ENCODE results near the gene INTS3.
"Not testable (repeated sequence)": the region's sequence is repeated elsewhere in the genome, so short reads cannot be mapped to it uniquely, and the experiment has no call there.

The INTS3 gene

DNA sequence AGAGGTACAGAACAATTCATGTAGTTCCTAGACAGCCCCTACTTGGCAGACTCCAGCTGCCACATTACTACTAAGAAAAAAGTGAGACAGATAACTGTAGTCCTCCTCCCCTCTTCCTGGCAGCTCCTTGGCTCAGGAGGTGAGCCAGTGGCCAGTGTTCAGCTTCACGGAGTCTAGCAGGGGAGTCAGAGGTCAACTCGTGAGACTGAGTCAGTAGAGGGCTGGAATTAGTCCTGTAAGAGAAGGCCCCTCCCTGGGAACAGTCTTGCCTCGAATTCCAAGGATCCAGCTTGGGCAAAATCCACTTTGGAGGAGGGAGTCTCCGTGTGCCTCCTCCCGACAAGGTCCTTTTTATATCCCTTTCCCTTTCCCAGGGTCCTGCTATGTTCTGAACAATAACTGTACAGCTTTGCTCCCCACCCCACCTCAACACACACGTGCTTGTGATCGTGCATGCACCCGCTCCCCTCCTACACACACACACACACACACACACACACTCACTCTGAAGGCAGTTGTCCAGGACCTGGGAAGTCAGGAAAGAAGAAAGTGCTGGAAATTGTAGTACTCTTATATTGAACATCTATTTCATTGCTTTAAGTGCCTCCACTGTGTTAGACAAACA is 24.8 kb downstream of the INTS3 start:
- DNase-seq, result no peak
- Histone ChIP-seq H3K36me3 (ENCODE audit: control insufficient read depth, insufficient read depth, low read length) (peaks cover 61% of the 10 kb centered on the region), H3K4me1 (ENCODE audit: control insufficient read depth, insufficient read depth, low read length, poor library complexity, severe bottlenecking) (no peaks in the 10 kb centered on the region), H3K9me3 (ENCODE audit: control insufficient read depth, low read length) (no peaks in the 10 kb centered on the region), H3K27me3 (replicated peaks; ENCODE audit: control insufficient read depth, insufficient read depth, low read length, poor library complexity, severe bottlenecking) (no peaks in the 10 kb centered on the region), H3K27ac (ENCODE audit: insufficient read depth, low read length, poor library complexity, severe bottlenecking) (no peak overlapping the region), H3K4me3 (ENCODE audit: insufficient read depth, low read depth, low read length, poor library complexity, severe bottlenecking) (no peak overlapping the region)

DNA sequence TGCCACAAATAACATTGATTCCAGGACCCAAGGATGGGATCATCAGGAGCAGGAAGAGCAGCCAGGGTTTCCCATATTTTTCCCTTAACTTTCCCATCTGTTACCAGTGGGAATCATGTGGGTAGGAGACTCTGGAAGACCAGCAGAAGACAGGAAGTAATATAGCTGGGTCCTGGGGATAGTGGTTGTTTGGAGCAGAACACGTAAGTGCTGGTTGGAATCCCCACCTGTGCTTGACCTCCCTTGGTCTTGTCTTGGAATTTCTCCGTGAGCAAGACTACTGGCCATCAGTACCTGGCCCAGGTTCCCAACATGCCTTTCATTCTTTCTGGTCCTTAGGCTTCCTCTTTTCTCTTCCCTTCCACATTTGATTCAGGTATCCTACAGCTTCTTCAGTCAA is 26.4 kb downstream of the INTS3 start:
- Histone ChIP-seq H3K27ac (ENCODE audit: insufficient read depth, low read length, poor library complexity, severe bottlenecking) (no peak overlapping the region), H3K4me3 (ENCODE audit: insufficient read depth, low read depth, low read length, poor library complexity, severe bottlenecking) (no peak overlapping the region), H3K27me3 (replicated peaks; ENCODE audit: control insufficient read depth, insufficient read depth, low read length, poor library complexity, severe bottlenecking) (no peaks in the 10 kb centered on the region), H3K9me3 (ENCODE audit: control insufficient read depth, low read length) (no peaks in the 10 kb centered on the region), H3K36me3 (ENCODE audit: control insufficient read depth, insufficient read depth, low read length) (peaks cover 62% of the 10 kb centered on the region), H3K4me1 (ENCODE audit: control insufficient read depth, insufficient read depth, low read length, poor library complexity, severe bottlenecking) (no peaks in the 10 kb centered on the region)
- no peak for DNase-seq

DNA sequence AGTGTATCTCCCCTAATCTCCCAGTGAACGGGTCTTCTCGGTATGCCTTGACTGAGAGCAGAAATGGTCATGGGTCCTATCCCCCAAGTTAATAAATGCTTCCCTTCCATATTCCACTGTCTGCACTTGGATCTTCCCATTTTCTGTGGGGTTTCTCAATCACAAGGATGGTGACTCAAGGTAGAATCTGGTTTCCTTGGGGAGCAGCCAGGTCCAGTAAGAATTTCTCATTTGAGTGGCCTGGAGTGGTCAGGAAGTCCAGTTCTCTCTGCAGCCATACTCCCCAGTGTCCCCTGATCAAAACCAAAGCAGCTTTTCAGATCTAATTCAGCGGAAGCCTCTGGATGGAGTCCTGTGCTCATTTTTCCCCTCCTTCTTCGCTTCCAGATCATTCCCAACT is 32.6 kb downstream of the INTS3 start:
- no peak for DNase-seq
- no peaks in the 10 kb centered on the region for H3K4me1 ChIP-seq (ENCODE audit: control insufficient read depth, insufficient read depth, low read length, poor library complexity, severe bottlenecking)
- peaks cover 42% of the 10 kb centered on the region for H3K36me3 ChIP-seq (ENCODE audit: control insufficient read depth, insufficient read depth, low read length)
- no peaks in the 10 kb centered on the region for H3K27me3 ChIP-seq (replicated peaks; ENCODE audit: control insufficient read depth, insufficient read depth, low read length, poor library complexity, severe bottlenecking)
- no peaks in the 10 kb centered on the region for H3K9me3 ChIP-seq (ENCODE audit: control insufficient read depth, low read length)
- no peak overlapping the region for H3K27ac ChIP-seq (ENCODE audit: insufficient read depth, low read length, poor library complexity, severe bottlenecking)
- no peak overlapping the region for H3K4me3 ChIP-seq (ENCODE audit: insufficient read depth, low read depth, low read length, poor library complexity, severe bottlenecking)

DNA sequence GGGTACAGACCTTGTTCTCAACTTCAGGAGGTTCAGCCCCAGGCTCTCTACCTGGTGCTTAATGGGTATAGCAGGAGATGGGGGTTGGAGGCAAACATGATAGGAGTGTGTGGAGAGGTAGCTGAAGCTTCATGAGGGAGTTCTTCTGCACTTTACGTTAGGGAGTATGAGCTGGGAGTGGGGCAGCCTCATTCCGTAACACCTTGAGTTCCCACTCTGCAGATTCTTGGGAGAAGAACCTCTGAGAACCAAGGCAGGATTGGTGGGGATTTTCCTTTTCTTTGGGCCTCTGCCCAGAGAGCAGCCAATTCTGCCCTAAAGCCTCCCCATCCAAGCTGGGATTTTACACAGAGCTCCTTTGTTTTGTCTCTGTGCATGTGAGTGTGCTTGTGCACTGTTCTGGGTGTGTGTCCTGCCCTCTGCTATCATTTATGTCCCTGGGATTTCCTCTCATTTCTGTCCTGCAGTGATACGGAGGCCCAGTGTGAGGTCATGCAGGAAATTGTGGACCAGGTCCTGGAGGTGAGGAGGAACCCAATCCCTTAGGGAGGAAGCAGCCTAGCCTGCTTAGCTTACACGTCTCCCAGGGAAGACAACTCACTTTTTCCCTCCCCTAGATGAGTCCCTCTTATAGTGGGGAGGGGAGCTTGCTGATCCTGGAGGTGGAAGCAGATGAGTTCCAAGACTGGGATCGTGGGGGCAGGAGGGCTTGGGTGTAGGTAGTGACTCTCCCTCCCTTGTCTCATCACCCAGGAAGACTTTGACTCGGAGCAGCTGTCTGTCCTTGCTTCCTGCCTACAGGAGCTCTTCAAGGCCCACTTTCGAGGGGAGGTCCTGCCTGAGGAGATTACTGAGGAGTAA is 35.7 kb downstream of the INTS3 start:
- H3K36me3 ChIP-seq (ENCODE audit: control insufficient read depth, insufficient read depth, low read length), result peaks cover 42% of the 10 kb centered on the region
- H3K27me3 ChIP-seq (replicated peaks; ENCODE audit: control insufficient read depth, insufficient read depth, low read length, poor library complexity, severe bottlenecking), result no peaks in the 10 kb centered on the region
- no peaks in the 10 kb centered on the region for H3K4me1 ChIP-seq (ENCODE audit: control insufficient read depth, insufficient read depth, low read length, poor library complexity, severe bottlenecking)
- H3K9me3 ChIP-seq (ENCODE audit: control insufficient read depth, low read length), result no peaks in the 10 kb centered on the region
- no peak overlapping the region for H3K4me3 ChIP-seq (ENCODE audit: insufficient read depth, low read depth, low read length, poor library complexity, severe bottlenecking)
- DNase-seq, result no peak
- H3K27ac ChIP-seq (ENCODE audit: insufficient read depth, low read length, poor library complexity, severe bottlenecking), result no peak overlapping the region

DNA sequence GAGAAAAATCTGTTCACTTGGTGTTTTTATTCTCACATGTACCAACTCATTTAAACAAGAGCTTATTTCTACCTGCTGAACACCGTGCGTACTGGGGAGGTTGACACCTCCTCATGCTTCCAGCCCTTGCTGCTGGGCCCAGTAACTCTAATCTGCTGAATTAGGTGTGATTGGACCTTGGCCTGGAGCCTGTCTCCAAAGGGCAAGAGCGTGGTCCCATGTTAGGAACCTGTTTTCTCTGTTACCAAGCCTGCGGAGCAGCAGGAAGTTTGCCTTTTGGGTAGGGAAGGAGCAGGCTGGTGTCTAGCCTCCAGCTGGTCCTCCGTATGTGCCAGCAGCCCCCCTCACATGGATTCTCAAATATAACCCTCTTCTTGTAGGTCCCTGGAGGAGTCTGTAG is 36.5 kb downstream of the INTS3 start:
- Histone ChIP-seq H3K27me3 (replicated peaks; ENCODE audit: control insufficient read depth, insufficient read depth, low read length, poor library complexity, severe bottlenecking) (no peaks in the 10 kb centered on the region), H3K4me1 (ENCODE audit: control insufficient read depth, insufficient read depth, low read length, poor library complexity, severe bottlenecking) (no peaks in the 10 kb centered on the region), H3K27ac (ENCODE audit: insufficient read depth, low read length, poor library complexity, severe bottlenecking) (no peak overlapping the region), H3K9me3 (ENCODE audit: control insufficient read depth, low read length) (no peaks in the 10 kb centered on the region), H3K4me3 (ENCODE audit: insufficient read depth, low read depth, low read length, poor library complexity, severe bottlenecking) (no peak overlapping the region), H3K36me3 (ENCODE audit: control insufficient read depth, insufficient read depth, low read length) (peaks cover 42% of the 10 kb centered on the region)
- DNase-seq, result no peak

DNA sequence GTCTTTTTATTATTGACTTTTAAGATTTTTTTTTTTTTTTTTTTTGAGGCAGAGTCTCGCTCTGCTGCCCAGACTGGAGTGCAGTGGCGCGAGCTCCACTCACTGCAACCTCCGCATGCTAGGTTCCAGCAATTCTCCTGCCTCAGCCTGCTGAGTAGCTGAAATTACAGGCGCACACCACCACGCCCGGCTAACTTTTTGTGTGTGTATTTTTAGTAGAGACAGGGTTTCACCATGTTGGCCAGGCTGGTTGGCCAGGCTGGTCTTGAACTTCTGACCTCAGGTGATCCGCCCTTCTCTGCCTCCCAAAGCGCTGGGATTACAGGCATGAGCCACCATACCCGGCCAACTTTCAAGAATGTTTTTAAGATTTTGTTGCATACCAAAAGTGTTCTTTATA is 38.8 kb downstream of the INTS3 start:
- H3K27ac ChIP-seq (ENCODE audit: insufficient read depth, low read length, poor library complexity, severe bottlenecking), result not testable (repeated sequence)

DNA sequence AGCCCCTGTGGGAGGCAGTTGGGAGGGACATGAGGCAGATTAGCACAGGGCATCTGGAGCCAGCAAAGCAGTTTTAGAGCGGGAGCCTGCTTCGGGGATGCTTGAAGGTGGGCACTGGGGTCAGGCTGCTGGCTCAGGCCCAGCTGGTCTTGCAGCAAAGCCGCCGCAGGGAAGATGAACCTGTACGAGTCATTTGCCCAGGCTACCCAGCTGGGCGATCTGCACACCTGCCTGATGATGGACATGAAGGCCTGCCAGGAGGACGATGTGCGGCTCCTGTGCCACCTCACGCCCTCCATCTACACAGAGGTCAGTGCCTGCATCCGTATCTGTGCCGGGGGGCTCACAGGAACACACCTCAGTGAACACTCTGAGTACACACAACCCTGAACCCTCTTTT is 39.7 kb downstream of the INTS3 start:
- Histone ChIP-seq H3K36me3 (ENCODE audit: control insufficient read depth, insufficient read depth, low read length) (peaks cover 49% of the 10 kb centered on the region), H3K4me3 (ENCODE audit: insufficient read depth, low read depth, low read length, poor library complexity, severe bottlenecking) (no peak overlapping the region), H3K27me3 (replicated peaks; ENCODE audit: control insufficient read depth, insufficient read depth, low read length, poor library complexity, severe bottlenecking) (no peaks in the 10 kb centered on the region), H3K27ac (ENCODE audit: insufficient read depth, low read length, poor library complexity, severe bottlenecking) (no peak overlapping the region), H3K4me1 (ENCODE audit: control insufficient read depth, insufficient read depth, low read length, poor library complexity, severe bottlenecking) (no peaks in the 10 kb centered on the region), H3K9me3 (ENCODE audit: control insufficient read depth, low read length) (no peaks in the 10 kb centered on the region)
- DNase-seq, result no peak

More for the DNA sequence above, 38.8 kb downstream of the INTS3 start:
- not testable (repeated sequence) for H3K27me3 ChIP-seq (replicated peaks; ENCODE audit: control insufficient read depth, insufficient read depth, low read length, poor library complexity, severe bottlenecking); DNase-seq; H3K4me3 ChIP-seq (ENCODE audit: insufficient read depth, low read depth, low read length, poor library complexity, severe bottlenecking); H3K9me3 ChIP-seq (ENCODE audit: control insufficient read depth, low read length); H3K4me1 ChIP-seq (ENCODE audit: control insufficient read depth, insufficient read depth, low read length, poor library complexity, severe bottlenecking)
- peaks cover 45% of the 10 kb centered on the region for H3K36me3 ChIP-seq (ENCODE audit: control insufficient read depth, insufficient read depth, low read length)

DNA sequence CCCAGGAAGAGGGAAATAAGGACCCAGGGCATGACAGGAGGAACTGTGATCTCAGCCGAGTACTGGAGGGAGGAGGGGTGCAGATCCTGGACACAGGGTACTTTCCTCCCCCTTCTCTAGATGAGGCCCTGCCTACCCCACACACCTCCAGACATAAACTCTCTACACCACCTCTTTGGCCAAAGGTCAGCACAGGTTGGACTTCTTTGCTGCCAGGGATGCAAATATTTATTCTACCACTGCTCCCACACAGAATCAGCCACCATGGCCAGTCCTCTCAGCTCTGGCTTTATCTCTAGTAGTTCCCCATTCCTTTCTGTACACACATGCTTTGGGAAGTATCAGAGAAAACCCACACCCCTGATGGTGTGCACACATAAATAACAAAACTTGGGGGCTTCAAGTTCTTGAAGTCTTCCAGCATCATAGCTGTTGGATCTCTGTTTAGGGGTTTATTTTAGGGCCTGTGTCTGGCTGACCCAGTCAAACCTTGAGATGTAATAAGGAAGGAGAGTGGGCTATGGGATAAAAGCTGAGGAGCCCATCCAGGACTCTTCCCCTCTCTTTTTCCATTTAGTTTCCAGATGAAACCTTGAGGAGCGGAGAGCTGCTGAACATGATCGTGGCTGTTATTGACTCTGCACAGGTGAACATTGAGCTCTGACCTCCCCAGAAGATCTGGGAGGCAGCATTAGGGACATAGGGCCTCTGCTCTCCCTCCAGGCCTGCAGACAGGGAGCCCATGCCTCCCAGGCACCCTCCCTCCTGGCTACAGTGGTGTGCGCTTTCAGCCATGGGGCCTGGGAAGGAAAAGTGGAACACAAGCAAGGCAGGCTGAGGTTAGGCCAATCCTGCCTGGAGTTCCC is 40.7 kb downstream of the INTS3 start:
- Histone ChIP-seq H3K27me3 (replicated peaks; ENCODE audit: control insufficient read depth, insufficient read depth, low read length, poor library complexity, severe bottlenecking) (no peaks in the 10 kb centered on the region), H3K4me3 (ENCODE audit: insufficient read depth, low read depth, low read length, poor library complexity, severe bottlenecking) (no peak overlapping the region), H3K36me3 (ENCODE audit: control insufficient read depth, insufficient read depth, low read length) (peaks cover 53% of the 10 kb centered on the region), H3K27ac (ENCODE audit: insufficient read depth, low read length, poor library complexity, severe bottlenecking) (no peak overlapping the region), H3K4me1 (ENCODE audit: control insufficient read depth, insufficient read depth, low read length, poor library complexity, severe bottlenecking) (no peaks in the 10 kb centered on the region), H3K9me3 (ENCODE audit: control insufficient read depth, low read length) (no peaks in the 10 kb centered on the region)
- DNase-seq, result no peak

DNA sequence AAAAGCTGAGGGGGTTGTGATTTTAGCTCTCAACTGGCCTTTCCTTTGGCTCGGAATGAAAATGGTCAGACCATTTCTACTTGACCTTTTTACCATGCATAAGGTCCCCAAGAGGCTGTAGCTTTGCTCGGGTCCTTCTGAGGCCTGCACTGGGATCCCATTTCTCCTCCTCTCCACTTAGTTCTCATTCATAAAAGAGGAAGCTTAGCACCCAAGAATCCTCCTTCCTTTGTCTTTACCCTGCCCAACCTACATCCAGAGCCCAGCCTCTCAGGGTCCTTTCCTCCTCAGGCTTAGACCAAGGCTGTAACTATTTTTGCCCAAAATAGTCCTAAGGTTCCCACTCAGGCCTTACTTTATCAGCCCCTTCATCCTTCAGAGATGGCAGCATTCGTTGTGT is 41.4 kb downstream of the INTS3 start:
- Histone ChIP-seq H3K4me1 (ENCODE audit: control insufficient read depth, insufficient read depth, low read length, poor library complexity, severe bottlenecking) (no peaks in the 10 kb centered on the region), H3K4me3 (ENCODE audit: insufficient read depth, low read depth, low read length, poor library complexity, severe bottlenecking) (no peak overlapping the region), H3K9me3 (ENCODE audit: control insufficient read depth, low read length) (no peaks in the 10 kb centered on the region), H3K36me3 (ENCODE audit: control insufficient read depth, insufficient read depth, low read length) (peaks cover 49% of the 10 kb centered on the region), H3K27ac (ENCODE audit: insufficient read depth, low read length, poor library complexity, severe bottlenecking) (no peak overlapping the region), H3K27me3 (replicated peaks; ENCODE audit: control insufficient read depth, insufficient read depth, low read length, poor library complexity, severe bottlenecking) (no peaks in the 10 kb centered on the region)
- DNase-seq, result no peak

DNA sequence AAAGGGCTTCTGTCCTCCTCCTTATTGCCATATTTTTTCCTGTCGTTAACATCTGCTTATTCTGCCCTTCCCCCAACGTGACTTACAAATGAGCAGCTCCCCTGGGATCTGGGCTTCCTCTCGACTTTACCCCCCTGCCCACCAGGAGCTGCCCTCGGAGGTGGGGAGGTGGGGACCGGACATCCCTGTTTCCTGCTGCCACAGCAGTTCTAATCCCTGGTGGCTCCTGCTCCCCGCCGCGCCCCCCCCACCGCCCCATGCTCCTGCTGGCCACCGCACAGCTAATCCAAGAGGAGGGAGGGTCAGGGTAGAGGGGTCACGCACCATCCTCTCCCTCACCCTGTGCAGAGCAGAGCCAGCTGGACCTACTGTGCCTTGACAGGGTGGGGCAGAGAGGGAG is 42.9 kb downstream of the INTS3 start:
- no peak for DNase-seq
- Histone ChIP-seq H3K4me1 (ENCODE audit: control insufficient read depth, insufficient read depth, low read length, poor library complexity, severe bottlenecking) (peaks cover 6% of the 10 kb centered on the region), H3K27me3 (replicated peaks; ENCODE audit: control insufficient read depth, insufficient read depth, low read length, poor library complexity, severe bottlenecking) (no peaks in the 10 kb centered on the region), H3K36me3 (ENCODE audit: control insufficient read depth, insufficient read depth, low read length) (peaks cover 45% of the 10 kb centered on the region), H3K9me3 (ENCODE audit: control insufficient read depth, low read length) (no peaks in the 10 kb centered on the region), H3K4me3 (ENCODE audit: insufficient read depth, low read depth, low read length, poor library complexity, severe bottlenecking) (no peak overlapping the region), H3K27ac (ENCODE audit: insufficient read depth, low read length, poor library complexity, severe bottlenecking) (no peak overlapping the region)
